Activated naive CD8-positive, alpha-beta T cell (primary cell): ENCODE measurements around the gene PCYOX1L.

ENCODE experiments used
- H3K27ac Mint-ChIP-seq: one replicate; pipeline ENCODE4 v1.8.0; 2021; ENCODE audit warnings: mixed read lengths
- H3K27me3 Mint-ChIP-seq: one replicate; pipeline ENCODE4 v1.8.0; 2021; ENCODE audit warnings: mixed read lengths
- H3K36me3 Mint-ChIP-seq: one replicate; pipeline ENCODE4 v1.8.0; 2021; ENCODE audit warnings: mixed read lengths
- H3K4me1 Mint-ChIP-seq: one replicate; pipeline ENCODE4 v1.8.0; 2021; ENCODE audit warnings: low read depth, mixed read lengths
- H3K4me3 Mint-ChIP-seq: one replicate; pipeline ENCODE4 v1.8.0; 2021; ENCODE audit warnings: mild to moderate bottlenecking, mixed read lengths
- H3K9me3 Mint-ChIP-seq: one replicate; pipeline ENCODE4 v1.8.0; 2021; ENCODE audit warnings: low read depth, mixed read lengths

PCYOX1L gene

GRCh38 chr5:149399775-149400174 lies 41.9 kb downstream of the PCYOX1L start:
- Mint-ChIP-seq H3K4me1 (no peaks in the 10 kb centered on the region), H3K27ac (no peak overlapping the region), H3K9me3 (no peaks in the 10 kb centered on the region), H3K36me3 (no peaks in the 10 kb centered on the region), H3K4me3 (no peak overlapping the region), H3K27me3 (peaks cover 2% of the 10 kb centered on the region)

GRCh38 chr5:149400304-149400703 lies 42.5 kb downstream of the PCYOX1L start:
- no peaks in the 10 kb centered on the region for H3K36me3 Mint-ChIP-seq
- H3K4me1 Mint-ChIP-seq: no peaks in the 10 kb centered on the region
- H3K27ac Mint-ChIP-seq: no peak overlapping the region

GRCh38 chr5:149401051-149401450 lies 43.2 kb downstream of the PCYOX1L start:
- no peak overlapping the region for H3K4me3 Mint-ChIP-seq
- no peaks in the 10 kb centered on the region for H3K4me1 Mint-ChIP-seq
- no peaks in the 10 kb centered on the region for H3K9me3 Mint-ChIP-seq
- H3K27me3 Mint-ChIP-seq: peaks cover 2% of the 10 kb centered on the region
- H3K36me3 Mint-ChIP-seq: no peaks in the 10 kb centered on the region
- no peak overlapping the region for H3K27ac Mint-ChIP-seq

More at GRCh38 chr5:149400304-149400703, 42.5 kb downstream of the PCYOX1L start:
- peaks cover 2% of the 10 kb centered on the region for H3K27me3 Mint-ChIP-seq
- no peak overlapping the region for H3K4me3 Mint-ChIP-seq
- no peaks in the 10 kb centered on the region for H3K9me3 Mint-ChIP-seq

- Mint-ChIP-seq H3K27ac (no peak overlapping the region), H3K4me3 (no peak overlapping the region), H3K36me3 (no peaks in the 10 kb centered on the region), H3K9me3 (no peaks in the 10 kb centered on the region), H3K27me3 (peaks cover 2% of the 10 kb centered on the region), H3K4me1 (no peaks in the 10 kb centered on the region)
These were observed 44.4 kb downstream of the PCYOX1L start for GRCh38 chr5:149402291-149402690.

DNA sequence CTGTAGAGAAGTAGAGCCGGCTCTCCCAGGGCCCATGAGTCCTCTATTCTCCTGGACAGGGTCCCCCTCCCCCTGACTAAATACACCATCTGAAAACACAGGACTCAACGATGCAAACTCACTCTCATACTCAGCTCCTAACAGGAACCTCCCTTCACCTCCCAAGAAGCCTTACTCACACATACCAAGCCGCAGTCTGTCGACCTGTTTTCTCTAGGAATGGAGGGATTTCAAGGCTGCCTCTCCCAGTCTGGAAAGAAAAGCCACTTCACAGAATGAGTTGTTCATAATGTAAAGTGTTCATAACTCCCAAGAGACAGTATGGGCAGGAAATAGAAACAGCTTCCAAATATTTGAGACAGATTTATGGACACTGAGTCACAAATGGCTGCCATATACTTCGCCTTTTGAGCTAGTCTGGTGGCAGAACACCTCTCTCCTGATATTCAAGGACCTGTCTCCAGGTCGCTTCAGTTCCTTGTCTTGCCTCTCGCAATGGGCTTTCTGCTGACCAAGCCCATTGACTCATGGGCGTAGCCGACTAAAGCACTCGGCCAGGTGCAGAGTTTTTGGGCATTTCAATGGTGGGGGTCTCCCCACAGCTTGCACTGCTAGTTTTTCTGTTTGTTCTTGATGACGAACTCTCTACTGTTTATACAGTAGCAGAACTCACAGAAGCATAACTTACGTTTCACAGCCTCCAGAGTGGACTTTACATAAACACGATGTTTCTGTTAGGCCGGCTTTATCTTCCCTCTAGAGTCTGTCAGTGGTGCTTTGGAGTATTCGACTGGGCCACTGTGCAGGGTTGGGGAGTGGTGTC lies 46.3 kb downstream of the PCYOX1L start:
- peaks cover 2% of the 10 kb centered on the region for H3K27me3 Mint-ChIP-seq
- no peaks in the 10 kb centered on the region for H3K4me1 Mint-ChIP-seq
- H3K27ac Mint-ChIP-seq: no peak overlapping the region
- H3K36me3 Mint-ChIP-seq: no peaks in the 10 kb centered on the region
- no peaks in the 10 kb centered on the region for H3K9me3 Mint-ChIP-seq
- H3K4me3 Mint-ChIP-seq: no peak overlapping the region

GRCh38 chr5:149404746-149405549 lies 47.1 kb downstream of the PCYOX1L start:
- Mint-ChIP-seq H3K4me1 (no peaks in the 10 kb centered on the region), H3K9me3 (no peaks in the 10 kb centered on the region), H3K4me3 (no peak overlapping the region), H3K27ac (no peak overlapping the region), H3K27me3 (peaks cover 2% of the 10 kb centered on the region), H3K36me3 (no peaks in the 10 kb centered on the region)

- Mint-ChIP-seq H3K27me3 (peaks cover 2% of the 10 kb centered on the region), H3K9me3 (no peaks in the 10 kb centered on the region), H3K4me3 (no peak overlapping the region), H3K4me1 (no peaks in the 10 kb centered on the region), H3K36me3 (no peaks in the 10 kb centered on the region), H3K27ac (no peak overlapping the region)
These were observed 47.8 kb downstream of the PCYOX1L start for GRCh38 chr5:149405550-149406202.

GRCh38 chr5:149406203-149406978 lies 48.5 kb downstream of the PCYOX1L start:
- no peaks in the 10 kb centered on the region for H3K4me1 Mint-ChIP-seq
- no peaks in the 10 kb centered on the region for H3K9me3 Mint-ChIP-seq
- H3K27ac Mint-ChIP-seq: no peak overlapping the region
- H3K27me3 Mint-ChIP-seq: no peaks in the 10 kb centered on the region
- H3K4me3 Mint-ChIP-seq: no peak overlapping the region
- no peaks in the 10 kb centered on the region for H3K36me3 Mint-ChIP-seq

DNA sequence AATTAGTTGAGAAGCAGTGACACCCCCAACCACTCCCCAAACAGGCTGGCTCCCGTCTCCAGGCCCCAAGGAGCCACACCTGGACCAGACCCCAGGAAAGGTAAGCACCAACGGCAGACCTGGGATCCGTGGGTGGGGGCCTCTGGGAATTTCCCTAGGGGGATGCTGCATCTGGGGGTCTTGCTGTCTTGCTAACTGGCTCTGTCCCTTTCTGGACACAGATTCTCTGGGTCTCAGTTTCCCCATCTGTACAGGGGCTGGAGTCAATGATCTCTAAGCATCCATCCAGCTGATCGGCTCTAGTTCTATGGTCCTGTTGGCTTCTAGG lies 49.1 kb downstream of the PCYOX1L start:
- Mint-ChIP-seq H3K27ac (no peak overlapping the region), H3K36me3 (no peaks in the 10 kb centered on the region), H3K4me1 (no peaks in the 10 kb centered on the region), H3K27me3 (no peaks in the 10 kb centered on the region), H3K4me3 (no peak overlapping the region), H3K9me3 (no peaks in the 10 kb centered on the region)

- Mint-ChIP-seq H3K4me3 (no peak overlapping the region), H3K27me3 (no peaks in the 10 kb centered on the region), H3K9me3 (no peaks in the 10 kb centered on the region), H3K36me3 (no peaks in the 10 kb centered on the region), H3K4me1 (no peaks in the 10 kb centered on the region), H3K27ac (no peak overlapping the region)
These were observed 49.7 kb downstream of the PCYOX1L start for GRCh38 chr5:149407323-149408251.

DNA sequence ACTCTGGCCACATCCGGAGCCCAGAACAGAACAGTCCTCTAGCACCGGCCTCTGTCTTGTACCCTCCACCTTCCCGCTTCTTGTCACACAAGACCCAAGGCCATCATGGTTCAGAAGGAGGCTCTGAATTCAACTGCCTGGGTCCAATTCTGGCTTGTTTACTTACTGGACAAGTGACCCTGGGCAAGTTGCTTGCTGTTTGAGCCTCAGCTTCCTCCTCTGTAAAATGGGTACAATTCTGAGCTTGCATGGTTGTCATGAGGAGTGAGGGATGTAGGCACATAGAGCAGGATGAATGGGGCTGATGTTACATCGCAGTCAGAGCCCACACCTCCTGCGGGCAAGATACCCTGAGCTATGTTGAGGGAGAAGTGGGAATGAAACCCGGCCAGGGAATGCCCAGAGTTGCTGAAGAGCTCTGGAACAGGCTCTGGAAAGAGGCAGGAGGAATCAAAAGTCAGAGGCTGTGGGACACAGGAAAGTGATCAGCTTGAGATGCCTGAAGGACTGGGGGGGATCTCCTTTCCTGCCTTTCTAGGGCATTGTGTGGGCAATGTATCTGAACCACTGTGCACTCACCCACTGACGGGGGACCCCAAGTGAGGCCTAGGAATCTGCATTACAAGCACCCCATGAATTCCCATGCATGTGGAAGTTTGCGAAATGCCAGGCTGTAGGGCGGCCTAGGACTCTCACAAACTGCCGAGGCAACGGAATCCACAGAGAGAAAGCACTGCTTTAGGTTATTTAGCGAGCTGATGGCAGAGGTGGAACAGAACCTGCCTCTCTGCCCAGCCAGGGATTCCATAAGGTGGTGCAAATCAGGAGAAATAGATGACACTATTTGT lies 50.6 kb downstream of the PCYOX1L start:
- Mint-ChIP-seq H3K4me3 (no peak overlapping the region), H3K9me3 (no peaks in the 10 kb centered on the region)

DNA sequence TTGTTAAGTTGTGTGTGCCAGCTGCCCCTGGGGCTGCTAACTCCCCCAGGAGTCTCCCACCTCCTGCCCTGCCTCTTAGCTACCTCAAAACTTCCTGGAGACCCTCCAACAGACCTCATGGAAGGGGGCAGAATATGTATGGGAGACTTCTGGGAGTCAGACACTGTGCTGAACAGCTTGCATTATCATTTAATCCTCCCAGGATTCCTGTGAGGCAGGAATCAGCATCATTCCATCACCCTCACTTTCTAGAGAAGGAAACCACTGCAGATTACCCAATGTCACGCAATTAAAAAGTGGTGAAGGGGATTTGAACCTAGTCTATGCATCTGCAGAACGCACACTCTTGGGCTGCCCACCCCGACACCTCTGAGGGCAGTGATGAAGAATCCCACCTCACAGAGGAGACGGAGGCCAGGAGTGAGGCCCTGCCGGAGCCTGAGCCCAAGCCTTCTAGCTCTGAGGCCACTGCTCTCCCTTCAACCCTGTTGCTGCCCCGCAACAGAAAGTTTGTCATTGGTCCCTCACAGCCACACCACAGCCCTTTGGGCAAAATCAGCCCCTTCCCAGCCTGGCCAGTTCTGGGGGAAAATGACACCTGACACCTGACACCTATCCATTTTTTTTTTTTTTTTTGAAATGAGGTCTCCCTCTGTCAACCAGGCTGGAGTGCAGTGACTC lies 51.6 kb downstream of the PCYOX1L start:
- Mint-ChIP-seq H3K36me3 (no peaks in the 10 kb centered on the region), H3K4me1 (no peaks in the 10 kb centered on the region), H3K9me3 (no peaks in the 10 kb centered on the region), H3K27ac (no peak overlapping the region), H3K27me3 (no peaks in the 10 kb centered on the region), H3K4me3 (no peak overlapping the region)

More for the DNA sequence above, 50.6 kb downstream of the PCYOX1L start:
- Mint-ChIP-seq H3K27me3 (no peaks in the 10 kb centered on the region), H3K4me1 (no peaks in the 10 kb centered on the region), H3K27ac (no peak overlapping the region), H3K36me3 (no peaks in the 10 kb centered on the region)

DNA sequence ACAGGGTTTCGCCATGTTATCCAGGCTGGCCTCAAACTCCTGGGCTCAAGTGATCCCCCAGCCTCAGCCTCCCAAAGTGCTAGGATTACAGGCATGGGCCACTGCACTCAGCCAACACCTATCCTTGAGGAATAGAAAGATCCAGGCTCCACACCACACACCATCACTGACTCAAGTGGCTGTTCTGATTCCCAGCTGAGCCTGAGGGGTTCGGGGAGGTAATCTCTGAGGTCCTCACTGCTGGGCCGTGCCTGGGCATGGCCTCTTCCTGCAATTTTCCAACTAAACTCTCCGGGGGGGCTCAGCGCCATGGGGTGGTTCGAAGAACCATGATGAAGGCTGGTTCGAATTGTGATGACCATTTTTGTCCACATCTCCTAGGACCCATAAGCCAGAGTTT lies 52.2 kb downstream of the PCYOX1L start:
- H3K4me1 Mint-ChIP-seq: no peaks in the 10 kb centered on the region
- no peak overlapping the region for H3K27ac Mint-ChIP-seq
- H3K36me3 Mint-ChIP-seq: no peaks in the 10 kb centered on the region
- no peak overlapping the region for H3K4me3 Mint-ChIP-seq
- H3K9me3 Mint-ChIP-seq: no peaks in the 10 kb centered on the region
- no peaks in the 10 kb centered on the region for H3K27me3 Mint-ChIP-seq
